Stimulated activated CD8-positive, alpha-beta memory T cell treated with anti-CD3 and anti-CD28 coated beads, Interleukin-7, amount 100 ng/mL, for 1 hour (primary cell): ENCODE results near the gene RFPL1.
"Not testable (repeated sequence)": the region's sequence is repeated elsewhere in the genome, so short reads cannot be mapped to it uniquely, and the experiment has no call there.

Experiments
- DNase-seq, 2 donors: peaks; one replicate each; pipeline ENCODE4 v3.0.0-alpha.2; 2020; ENCODE audit warnings: low read depth in 2 of 2

The RFPL1 gene

DNA sequence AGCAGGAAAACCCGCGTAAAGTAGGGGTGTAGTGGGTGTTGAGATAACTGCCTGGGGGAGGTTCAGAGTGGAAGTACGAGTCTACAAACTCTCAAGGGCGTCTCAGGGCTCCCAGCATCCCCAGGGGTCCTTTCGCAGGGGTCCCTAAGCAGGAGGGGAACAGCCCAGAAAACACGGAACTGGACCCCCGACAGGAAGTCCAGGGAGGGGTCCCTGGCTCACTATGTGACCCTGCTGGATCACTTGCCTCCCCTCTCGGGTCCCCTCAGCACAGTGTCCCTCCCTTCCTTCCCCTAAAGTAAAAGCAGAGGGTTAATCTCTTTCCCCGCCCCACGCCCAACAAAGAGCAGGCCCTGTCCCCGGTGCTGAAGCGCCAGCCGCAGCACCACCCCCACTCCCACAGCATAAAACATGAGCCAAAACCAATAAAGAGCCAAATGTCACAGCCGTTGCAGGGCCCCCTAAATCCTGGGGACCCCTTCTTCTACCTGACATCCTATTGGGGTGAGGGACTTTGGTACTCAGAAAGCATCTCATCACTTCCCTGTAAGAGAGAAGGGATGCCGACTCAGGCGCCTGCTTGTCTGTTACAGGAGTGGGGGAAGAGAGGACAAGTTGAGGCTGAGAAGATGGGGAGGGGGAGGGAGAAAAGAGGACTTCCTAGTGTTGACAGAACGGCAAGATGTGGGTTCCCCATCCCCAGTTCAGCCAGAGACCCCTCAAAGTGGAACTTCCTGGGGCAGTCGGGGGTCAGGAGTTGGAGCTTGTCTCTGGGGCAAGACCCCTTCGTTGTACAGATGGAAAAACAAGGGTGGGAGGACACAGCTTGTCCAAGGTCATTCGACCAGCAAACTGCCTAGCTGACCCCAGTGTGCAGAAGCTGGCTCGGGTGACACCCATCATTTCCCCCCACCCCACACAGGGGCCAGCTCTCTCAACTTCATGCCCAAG, 40.2 kb downstream of the RFPL1 start:
- DNase-seq = peak in 1 of 2 donors; percentile 3

DNA sequence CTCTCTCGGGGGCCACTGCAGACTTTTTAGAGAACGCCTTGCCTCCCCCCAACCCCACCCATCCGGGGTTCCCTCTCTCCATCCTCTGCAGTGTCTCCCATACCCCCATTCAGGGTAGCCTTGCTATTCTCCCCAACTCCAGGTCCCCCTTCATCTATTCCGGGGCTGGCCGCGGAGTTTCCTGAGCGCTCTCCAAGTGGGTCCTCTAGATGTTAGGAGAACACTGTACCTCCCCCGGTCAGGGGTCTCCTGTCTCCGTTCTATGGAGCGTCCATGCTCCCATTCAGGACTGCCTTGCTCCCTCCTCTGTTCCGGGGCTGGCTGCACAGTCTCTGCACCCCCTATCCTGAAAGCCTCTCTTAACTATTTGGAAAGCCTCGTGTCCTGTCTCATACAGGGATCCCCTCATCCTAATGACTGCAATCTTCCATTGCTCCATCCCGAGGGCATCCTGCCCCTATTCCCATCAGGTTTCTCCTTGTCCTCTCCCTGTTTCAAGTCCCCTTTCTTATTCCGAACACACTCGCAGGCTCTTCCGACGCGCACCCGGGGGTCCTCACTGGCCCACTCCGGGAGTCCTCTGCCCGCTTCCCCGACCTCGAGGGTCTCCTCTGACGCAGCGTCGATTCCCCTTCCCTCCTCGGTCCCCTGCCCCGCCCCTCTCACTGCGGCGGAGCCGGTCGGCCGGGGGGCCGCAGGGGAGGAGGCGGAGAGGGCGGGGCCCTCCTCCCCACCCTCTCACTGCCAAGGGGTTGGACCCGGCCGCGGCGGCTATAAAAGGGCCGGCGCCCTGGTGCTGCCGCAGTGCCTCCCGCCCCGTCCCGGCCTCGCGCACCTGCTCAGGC, 41.3 kb downstream of the RFPL1 start, which contains the start of gene NEFH:
TSS of gene NEFH (plus strand) at position 802 of the 845 bp plus-strand sequence. CDS start 45 bp downstream, outside the sequence.
- no peak for DNase-seq

DNA sequence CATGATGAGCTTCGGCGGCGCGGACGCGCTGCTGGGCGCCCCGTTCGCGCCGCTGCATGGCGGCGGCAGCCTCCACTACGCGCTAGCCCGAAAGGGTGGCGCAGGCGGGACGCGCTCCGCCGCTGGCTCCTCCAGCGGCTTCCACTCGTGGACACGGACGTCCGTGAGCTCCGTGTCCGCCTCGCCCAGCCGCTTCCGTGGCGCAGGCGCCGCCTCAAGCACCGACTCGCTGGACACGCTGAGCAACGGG, 41.8 kb downstream of the RFPL1 start:
- no peak for DNase-seq

DNA sequence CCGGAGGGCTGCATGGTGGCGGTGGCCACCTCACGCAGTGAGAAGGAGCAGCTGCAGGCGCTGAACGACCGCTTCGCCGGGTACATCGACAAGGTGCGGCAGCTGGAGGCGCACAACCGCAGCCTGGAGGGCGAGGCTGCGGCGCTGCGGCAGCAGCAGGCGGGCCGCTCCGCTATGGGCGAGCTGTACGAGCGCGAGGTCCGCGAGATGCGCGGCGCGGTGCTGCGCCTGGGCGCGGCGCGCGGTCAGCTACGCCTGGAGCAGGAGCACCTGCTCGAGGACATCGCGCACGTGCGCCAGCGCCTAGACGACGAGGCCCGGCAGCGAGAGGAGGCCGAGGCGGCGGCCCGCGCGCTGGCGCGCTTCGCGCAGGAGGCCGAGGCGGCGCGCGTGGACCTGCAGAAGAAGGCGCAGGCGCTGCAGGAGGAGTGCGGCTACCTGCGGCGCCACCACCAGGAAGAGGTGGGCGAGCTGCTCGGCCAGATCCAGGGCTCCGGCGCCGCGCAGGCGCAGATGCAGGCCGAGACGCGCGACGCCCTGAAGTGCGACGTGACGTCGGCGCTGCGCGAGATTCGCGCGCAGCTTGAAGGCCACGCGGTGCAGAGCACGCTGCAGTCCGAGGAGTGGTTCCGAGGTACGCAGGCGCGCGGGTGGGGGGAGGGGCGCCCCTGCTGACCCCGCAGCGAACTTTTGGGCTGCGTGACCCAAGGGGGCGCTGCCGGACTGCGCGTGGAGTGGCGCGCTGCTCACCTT, 42.3 kb downstream of the RFPL1 start:
- no peak for DNase-seq

DNA sequence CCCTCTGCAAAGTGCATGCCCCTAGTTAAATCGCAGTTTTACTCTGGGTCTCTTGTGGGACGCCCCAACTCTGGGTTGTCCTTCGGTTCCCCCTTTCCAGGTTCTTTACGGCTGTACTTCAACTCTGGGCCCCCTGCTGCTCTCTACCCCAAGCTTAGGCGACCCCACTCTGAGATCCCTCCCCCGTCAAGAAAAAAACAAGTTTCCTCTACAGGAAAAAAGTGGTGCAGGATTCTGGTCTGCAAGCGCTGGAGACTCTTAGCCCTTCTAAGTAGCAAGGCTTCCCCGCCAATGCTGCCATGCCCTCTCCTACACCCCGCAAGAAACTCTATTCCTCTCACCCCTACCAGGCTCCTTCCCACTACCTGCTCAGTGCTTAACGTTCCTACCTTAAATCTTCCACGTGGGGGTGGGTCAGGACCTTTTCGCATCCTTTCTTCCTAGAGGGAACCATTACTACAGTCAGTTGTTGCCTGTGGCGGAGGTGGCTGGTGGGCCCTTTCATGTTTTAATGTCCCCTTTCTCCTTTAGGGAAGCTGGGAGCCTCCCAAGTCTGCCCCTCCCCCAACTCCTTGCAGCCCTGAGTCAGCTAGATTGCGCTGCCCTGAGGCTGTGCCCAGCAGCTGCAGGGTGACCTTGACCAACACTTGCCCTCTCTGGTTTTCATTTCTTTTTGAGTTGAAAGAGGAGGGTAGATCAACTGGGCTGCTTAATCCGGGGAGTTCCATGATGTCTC, 43.0 kb downstream of the RFPL1 start:
- DNase-seq = no peak

DNA sequence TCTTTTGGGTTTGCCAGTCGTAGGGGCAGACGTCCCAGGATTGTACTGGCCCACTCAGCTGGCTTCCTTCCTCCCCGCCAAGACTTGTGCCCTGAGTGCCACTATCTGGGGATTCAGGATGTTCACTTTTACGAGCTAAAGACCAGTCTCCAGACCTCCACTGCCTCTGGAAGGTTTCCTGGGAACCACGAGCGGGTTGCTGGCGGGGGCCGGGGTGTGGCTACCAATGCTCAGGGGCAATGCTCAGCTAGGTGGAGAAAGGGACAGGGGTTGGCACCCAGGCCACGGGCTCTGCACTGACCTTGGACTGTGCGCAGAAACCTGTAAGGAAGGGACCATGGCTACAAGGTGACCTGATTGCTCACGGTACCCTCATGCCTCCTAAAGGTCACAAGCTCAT, 43.9 kb downstream of the RFPL1 start:
- no peak for DNase-seq

DNA sequence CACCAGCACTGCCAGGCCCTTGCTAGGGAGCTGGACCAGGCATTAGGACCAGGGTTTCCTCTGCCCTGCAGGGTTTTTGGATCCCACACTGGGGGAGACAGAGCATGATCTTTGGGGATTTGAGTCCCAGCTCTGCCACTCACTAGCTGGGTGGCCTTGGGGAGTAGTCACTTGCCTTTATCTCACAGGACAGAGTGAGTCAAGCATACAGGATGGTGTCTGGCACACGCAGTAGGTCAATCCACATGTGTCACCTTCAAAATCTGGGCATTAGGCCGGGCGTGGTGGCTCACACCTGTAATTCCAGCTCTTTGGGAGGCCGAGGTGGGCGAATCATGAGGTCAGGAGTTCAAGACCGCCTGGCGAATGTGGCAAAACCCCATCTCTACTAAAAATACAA, 44.3 kb downstream of the RFPL1 start:
- DNase-seq = no peak

DNA sequence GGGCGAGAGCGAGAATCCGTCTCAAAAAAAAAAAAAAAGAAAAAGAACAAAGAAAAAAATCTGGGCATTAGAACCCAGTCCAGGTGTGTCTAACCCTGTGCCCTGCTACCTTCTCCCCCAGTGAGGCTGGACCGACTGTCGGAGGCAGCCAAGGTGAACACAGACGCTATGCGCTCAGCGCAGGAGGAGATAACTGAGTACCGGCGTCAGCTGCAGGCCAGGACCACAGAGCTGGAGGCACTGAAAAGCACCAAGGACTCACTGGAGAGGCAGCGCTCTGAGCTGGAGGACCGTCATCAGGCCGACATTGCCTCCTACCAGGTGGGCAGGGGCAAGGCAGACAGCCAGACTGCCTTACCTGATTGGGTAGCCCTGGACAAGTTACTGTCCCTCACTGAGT, 44.9 kb downstream of the RFPL1 start:
- no peak for DNase-seq

DNA sequence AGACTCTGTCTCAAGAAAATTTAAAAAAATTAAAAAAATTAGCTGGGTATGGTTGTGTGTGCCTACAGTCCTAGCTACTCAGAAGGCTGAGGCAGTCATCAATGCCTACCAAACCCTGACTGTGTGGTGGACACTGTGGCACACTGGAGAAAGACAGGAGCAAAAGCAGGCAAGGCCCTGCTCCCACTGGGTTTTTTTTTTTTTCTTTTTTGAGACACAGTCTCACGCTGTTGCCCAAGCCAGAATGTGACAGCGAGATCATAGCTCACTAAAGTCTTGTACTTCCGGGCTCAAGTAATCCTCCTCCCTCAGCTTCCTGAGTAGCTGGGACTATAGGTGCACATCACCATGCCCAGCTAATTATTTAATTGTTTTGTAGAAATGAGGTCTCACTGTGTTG, 46.3 kb downstream of the RFPL1 start:
- DNase-seq = no peak

DNA sequence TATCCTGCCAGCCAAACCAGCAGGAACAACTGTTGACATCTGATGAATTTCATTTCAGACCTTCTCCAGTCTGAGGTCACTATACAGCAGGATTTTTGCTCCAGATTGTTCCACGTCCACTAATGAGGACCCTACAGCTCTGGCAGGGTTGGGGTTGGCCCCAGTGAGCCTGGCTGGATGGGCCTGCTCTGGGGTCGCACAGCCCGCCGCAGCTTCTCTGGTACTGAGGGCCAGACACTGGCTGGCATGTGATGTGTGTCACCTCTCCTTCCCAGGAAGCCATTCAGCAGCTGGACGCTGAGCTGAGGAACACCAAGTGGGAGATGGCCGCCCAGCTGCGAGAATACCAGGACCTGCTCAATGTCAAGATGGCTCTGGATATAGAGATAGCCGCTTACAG, 47.1 kb downstream of the RFPL1 start:
- DNase-seq = no peak

DNA sequence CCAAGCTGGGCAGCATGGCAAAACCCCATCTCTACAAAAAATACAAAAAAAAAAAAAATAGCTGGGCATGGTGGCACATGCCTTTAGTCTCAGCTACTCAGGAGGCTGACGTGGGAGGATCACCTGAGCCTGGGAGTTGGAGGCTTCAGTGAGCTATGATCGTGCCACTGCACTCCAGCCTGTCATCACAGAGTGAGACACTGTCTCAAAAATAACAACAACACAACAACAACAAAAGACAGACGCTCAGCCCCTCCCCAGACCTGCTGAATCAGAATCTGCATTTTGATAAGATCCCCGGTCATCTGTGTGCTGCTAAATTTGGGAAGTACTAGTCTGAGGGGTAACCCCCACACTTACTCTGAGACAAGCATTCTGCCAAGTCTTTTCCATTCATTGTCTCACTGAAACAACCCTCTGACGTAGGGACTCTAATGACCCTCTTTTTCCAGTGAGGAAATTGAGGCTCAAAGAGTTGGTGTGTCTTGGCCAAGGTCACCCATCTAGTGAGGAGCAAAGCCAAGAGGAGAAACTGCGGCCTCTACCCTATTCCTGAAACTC, 49.1 kb downstream of the RFPL1 start:
- DNase-seq = no peak

DNA sequence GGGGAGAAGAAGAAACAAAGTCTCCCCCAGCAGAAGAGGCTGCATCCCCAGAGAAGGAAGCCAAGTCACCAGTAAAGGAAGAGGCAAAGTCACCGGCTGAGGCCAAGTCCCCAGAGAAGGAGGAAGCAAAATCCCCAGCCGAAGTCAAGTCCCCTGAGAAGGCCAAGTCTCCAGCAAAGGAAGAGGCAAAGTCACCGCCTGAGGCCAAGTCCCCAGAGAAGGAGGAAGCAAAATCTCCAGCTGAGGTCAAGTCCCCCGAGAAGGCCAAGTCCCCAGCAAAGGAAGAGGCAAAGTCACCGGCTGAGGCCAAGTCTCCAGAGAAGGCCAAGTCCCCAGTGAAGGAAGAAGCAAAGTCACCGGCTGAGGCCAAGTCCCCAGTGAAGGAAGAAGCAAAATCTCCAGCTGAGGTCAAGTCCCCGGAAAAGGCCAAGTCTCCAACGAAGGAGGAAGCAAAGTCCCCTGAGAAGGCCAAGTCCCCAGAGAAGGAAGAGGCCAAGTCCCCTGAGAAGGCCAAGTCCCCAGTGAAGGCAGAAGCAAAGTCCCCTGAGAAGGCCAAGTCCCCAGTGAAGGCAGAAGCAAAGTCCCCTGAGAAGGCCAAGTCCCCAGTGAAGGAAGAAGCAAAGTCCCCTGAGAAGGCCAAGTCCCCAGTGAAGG, 50.9 kb downstream of the RFPL1 start:
- DNase-seq = not testable (repeated sequence)

DNA sequence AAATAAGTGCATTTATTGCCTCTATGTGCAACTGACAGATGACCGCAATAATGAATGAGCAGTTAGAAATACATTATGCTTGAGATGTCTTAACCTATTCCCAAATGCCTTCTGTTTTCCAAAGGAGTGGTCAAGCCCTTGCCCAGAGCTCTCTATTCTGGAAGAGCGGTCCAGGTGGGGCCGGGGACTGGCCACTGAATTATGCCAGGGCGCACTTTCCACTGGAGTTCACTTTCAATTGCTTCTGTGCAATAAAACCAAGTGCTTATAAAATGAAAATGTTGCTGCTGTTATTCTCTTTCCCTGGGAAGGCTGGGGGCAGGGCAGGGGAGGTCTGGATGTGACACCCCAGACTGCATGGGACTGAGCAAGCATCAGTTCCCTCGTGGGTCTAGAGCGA, 52.6 kb downstream of the RFPL1 start:
- no peak for DNase-seq
